ENCODE results near the gene CDKN2D.
"Not testable (repeated sequence)": the region's sequence is repeated elsewhere in the genome, so short reads cannot be mapped to it uniquely, and the experiment has no call there.

CDKN2D gene

DNA sequence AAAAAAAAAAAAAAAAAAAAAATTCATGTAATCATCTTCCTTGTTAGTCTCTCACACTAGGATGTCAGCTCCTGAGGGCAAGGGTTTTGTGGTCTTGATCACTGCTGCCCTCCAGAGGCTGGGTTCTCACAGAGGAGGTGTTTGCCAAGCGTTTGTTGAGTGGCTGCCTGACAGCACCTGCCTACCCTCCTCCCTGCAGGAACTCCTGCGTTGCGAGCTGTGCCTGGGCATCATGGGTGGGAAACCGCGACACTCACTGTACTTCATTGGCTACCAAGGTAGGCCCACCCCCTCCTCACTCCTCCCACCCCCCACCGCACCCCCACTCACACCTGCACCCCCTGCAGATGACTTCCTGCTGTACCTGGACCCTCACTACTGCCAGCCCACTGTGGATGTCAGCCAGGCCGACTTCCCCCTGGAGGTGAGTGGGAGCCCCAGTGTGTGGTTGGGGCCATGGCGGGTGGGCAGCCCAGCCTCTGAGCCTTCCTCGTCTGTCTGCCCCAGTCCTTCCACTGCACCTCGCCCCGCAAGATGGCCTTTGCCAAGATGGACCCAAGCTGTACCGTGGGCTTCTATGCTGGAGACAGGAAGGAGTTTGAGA is 17.0 kb downstream of the CDKN2D start:
- no peak for DNase-seq (ENCODE audit: low read depth in 3 of 3)

GRCh38 chr19:10551006-10551405 is 17.8 kb downstream of the CDKN2D start:
- DNase-seq (ENCODE audit: low read depth in 3 of 3), result not testable (repeated sequence)

DNA sequence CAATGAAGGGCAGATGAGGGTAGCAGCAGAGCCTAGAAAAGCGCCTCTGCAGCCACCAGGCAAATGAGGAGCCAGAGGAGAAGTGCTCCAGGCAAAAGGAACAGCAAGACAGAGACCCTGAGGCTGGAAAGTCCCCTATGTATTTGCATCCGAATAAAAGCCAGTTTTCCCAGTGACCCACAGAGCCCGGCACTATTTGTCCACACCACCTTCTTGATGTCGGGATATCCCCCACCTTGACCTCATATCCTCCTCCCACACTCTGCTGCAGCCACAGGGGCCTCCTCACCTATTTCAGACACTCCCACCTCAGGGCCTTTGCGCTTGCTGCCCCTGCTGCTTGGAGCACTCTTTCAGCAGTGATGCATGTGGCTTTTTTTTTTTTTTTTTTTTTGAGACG is 18.4 kb downstream of the CDKN2D start:
- DNase-seq (ENCODE audit: low read depth in 3 of 3), result no peak

DNA sequence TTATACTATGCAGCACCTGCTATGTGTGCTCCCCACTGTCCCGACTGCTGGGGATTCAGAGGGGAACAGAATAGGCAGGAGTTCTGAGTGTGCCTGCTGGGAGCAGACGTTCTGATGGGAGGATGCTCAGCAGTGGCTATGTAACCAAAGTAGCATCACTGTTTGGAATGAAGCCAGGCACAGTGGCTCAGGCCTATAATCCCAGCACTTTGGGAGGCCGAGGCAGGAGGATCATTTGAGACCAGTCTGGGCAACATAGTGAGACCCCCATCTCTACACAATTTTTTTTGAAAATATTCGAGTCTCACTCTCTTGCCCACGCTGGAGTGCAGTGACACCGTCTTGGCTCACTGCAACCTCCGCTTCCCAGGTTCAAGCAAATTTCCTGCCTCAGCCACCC is 19.0 kb downstream of the CDKN2D start:
- DNase-seq (ENCODE audit: low read depth in 3 of 3), result no peak

DNA sequence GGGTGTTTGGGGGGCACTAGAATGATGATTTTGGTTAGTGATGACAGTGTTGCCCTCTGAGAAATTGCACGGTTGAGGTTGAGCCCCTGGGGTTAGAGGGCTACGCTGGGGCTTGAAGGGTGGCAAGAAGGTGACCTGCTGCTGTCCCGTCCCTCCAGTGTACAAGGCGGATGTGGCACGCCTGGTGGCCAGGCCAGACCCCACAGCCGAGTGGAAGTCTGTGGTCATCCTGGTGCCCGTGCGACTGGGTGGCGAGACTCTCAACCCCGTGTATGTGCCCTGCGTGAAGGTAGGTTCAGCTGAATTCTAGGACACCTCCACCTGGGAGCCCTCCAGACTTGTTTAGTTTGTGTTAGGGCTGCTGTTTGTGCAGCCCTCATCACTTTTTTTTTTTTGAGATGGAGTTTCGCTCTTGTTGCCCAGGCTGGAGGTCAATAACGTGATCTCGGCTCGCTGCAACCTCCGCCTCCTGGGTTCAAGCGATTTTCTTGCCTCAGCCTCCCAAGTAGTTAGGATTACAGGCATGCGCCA is 20.0 kb downstream of the CDKN2D start:
- no peak for DNase-seq (ENCODE audit: low read depth in 3 of 3)

GRCh38 chr19:10546817-10547216 is 22.0 kb downstream of the CDKN2D start:
- no peak for DNase-seq (ENCODE audit: low read depth in 3 of 3)

GRCh38 chr19:10544753-10545251 is 24.0 kb downstream of the CDKN2D start:
- DNase-seq (ENCODE audit: low read depth in 3 of 3), result no peak

GRCh38 chr19:10544242-10544752 is 24.5 kb downstream of the CDKN2D start:
- no peak for DNase-seq (ENCODE audit: low read depth in 3 of 3)

DNA sequence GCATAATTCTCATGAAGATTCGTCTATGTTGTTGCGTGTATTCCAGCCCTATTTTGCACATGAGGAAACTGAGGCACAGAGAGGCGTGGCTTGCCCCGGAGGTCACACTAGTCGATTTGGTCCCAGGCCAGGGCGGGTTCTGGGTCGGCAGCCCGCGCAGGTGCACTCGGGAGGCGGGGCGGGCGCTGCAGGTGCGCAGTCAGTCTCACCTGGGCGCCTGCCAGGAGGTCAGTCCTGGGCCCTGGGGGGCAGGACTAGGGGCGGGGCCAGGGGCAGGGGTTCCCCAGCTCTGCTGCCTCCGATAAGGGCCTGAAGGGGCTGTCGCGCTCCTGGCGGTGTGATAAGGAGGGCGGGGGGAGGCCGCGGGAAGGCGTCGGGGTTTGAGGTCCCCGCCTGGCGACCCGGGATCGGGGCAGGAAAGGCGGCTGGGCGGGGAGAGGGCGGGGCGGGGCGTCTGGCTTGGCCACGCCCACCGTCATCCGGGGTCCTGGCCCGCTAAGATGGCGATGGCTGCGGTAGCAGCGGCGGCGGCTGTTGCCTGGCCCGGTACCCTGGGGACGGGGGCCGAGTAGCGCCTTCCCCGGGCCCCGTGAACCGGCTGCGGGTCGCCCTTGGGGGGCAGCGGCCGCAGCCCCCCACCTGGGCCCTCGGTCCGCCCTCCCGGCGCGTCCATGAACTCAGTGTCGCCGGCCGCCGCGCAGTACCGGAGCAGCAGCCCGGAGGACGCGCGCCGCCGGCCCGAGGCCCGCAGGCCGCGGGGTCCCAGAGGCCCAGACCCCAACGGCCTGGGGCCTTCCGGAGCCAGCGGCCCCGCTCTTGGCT is 25.1 kb downstream of the CDKN2D start, which contains the start of gene ATG4D:
ATG4D (plus strand) TSS at position 485 of the 822 bp plus-strand sequence; CDS start at position 672, 187 bp downstream.
- DNase-seq (ENCODE audit: low read depth in 3 of 3), result peak; percentile 58 to 81 (median 63)

DNA sequence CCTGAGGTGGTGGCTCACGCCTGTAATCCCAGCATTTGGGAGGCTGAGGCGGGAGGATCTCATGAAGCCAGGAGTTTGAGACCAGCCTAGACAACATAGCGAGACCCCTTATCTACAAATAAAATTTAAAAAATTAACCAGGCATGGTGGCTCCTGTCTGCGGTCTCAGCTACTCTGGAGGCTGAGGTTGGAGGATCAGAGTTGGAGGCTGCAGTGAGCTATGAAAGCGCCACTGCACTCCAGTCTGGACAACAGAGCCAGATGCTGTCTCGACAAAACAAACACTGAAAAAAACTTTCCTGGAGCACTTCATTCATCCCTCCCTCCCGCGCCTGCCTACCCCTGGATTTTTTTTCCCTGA is 25.7 kb downstream of the CDKN2D start:
- no peak for DNase-seq (ENCODE audit: low read depth in 3 of 3)

GRCh38 chr19:10539016-10539415 is 29.8 kb downstream of the CDKN2D start:
- not testable (repeated sequence) for DNase-seq (ENCODE audit: low read depth in 3 of 3)

GRCh38 chr19:10538204-10538983 is 30.4 kb downstream of the CDKN2D start:
- no peak for DNase-seq (ENCODE audit: low read depth in 3 of 3)

DNA sequence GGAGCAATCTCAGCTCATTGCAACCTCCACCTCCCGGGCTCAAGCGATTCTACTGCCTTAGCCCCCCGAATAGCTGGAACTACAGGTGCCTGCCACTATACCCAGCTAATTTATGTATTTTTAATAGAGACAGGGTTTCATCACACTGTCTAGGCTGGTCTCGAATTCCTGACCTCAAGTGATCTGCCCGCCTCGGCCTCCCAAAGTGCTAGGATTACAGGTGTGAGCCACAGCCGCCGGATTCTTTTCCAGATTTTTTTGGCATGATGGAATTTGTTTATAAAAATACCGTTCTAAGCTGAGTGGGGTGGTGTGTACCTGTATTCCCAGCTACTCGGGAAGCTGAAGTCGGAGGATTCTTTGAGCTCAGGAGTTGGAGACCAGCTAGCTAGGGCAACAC is 31.1 kb downstream of the CDKN2D start:
- no peak for DNase-seq (ENCODE audit: low read depth in 3 of 3)

DNA sequence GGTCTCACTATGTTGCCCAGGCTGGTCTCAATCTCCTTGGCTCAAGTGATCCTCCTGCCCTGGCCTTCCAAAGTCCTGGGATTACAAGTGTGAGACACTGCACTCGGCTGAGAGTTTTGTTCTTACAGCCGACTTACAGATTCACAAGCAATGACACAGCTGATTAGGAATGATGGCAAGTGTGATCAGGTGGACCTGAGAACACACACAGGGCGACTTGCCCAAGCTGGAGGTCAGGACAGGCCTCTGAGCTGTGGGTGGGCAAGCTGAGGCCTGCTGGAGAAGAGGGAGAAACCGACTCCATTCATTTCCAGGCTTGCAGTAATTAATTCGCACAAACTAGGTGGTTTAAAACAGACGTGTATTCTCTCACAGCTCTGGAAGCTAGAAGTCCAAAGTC is 33.2 kb downstream of the CDKN2D start:
- DNase-seq (ENCODE audit: low read depth in 3 of 3), result no peak

DNA sequence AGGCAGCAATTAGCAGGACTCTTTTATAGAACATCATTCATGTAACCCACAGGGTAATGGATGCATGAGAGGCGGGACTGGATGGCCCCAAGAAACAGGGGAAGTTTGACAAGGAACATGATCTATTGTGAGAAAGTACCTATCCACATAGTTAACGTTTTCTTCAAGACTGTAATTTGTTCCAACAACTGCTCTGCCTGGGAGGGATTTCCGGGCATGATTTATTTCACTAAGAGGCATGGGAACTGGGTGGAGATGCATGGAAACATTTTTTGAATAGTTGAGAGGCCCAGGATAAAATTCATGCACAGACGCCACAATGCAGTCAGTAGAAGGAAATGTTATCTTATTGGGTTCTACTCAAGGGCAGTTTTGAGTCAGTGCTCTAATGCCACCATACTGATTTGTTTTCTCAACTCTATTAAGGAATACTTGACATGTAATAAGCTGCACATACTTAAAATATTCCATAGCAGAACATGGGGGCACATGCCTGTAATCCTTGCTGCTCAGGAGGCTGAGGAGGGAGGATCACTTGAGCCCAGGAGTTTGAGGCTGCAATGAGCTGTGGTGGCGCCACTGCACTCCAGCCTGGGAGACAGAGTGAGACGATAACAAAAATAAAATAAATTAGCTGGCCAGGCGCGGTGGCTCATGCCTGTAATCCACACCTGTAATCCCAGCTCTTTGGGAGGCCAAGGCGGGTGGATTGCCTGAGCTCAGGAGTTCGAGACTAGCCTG is 35.0 kb downstream of the CDKN2D start:
- no peak for DNase-seq (ENCODE audit: low read depth in 3 of 3)

DNA sequence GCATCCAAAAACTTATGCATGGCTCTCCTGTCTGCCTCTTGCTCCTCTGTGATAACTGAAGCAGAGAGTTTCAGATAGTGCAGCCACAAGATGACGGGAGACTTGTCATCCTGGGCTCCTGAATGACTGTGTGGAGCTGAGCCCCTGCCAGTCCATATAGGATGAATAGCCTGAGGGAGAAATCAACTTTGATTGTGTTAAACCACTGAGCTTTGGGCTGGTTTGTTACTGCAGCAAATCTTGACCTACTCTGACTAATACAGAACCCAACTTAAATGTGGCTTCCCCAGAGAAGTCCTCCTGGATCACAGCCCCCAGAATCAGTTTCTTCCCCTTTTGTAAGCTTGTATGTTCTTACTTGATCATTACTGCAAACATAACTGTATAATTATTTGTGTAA is 36.3 kb downstream of the CDKN2D start:
- DNase-seq (ENCODE audit: low read depth in 3 of 3), result no peak

DNA sequence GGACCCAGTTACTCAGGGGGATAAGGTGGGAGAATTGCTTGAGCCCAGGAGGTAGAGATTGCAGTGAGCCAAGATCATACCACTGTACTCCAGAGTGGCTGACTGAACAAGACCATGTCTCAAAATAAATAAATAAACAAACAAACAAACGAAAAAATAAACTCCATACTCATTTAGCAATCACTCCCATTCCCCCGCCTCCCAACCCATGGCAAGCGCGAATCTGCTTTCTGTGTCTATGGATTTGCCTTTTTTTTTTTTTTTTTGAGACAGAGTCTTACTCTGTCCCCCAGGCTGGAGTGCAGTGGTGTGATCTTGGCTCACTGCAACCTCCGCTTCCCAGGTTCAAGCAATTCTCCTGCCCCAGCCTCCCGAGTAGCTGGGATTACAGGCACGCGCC is 41.9 kb downstream of the CDKN2D start:
- DNase-seq (ENCODE audit: low read depth in 3 of 3), result not testable (repeated sequence)

GRCh38 chr19:10525636-10526035 is 43.1 kb downstream of the CDKN2D start:
- DNase-seq (ENCODE audit: low read depth in 3 of 3), result no peak

DNA sequence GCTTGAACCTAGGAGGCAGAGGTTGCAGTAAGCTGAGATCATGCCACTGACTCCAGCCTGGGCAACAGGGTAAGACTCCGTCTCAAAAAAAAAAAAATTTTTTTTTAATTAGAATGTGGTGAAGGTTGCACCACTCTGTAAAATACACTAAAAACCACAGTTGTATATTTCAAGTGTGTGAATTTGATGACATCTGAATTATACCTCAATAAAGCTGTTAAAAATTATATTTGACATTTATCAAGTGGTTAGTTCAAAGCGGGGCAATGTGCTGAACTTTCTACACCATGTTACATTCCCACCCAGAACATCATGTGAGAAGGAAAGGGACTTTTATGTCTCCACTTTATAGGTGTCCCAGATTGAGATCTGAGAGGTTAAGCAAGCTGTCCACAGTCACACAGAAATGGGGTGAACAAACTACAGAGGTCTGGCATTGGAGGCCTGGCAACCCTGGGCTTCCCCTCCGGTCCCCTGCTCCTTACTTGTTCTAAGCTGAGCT is 45.6 kb downstream of the CDKN2D start:
- no peak for DNase-seq (ENCODE audit: low read depth in 3 of 3)

DNA sequence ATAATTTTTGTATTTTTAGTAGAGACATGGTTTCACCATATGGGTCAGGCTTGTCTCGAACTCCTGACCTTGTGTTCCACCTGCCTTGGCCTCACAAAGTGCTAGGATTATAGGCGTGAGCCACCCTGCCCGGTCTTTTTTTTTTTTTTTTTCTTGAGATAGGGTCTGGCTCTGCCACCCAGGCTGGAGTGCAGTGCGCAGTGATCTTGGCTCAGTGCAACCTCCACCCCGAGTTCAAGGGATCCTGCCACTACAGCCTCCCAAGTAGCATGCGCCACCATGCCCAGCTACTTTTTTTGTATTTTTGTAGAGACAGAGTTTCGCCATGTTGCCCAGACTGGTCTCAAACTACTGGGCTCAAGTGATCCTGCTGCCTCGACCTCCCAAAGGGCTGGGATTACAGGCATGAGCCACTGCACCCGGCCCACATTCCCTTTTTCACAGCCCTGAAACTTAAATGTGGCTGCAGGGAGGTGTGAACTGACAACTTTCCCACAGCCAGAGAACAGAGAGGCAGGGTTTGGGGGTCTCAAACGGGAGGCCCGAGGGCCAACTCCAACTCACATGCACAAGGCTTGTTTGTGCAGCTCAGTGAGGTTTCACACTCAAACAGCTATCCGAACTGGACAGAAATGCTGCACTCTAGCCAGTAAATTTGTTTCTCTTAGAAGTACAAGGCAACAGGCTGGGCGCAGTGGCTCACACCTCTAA is 47.2 kb downstream of the CDKN2D start:
- DNase-seq (ENCODE audit: low read depth in 3 of 3), result no peak
